Activated CD4-positive, alpha-beta T cell treated with anti-CD3 and anti-CD28 coated beads, Interleukin-2, amount 50 U/mL, for 4 hours (primary cell): ENCODE results near the gene OR51B6.
"Not testable (repeated sequence)": the region's sequence is repeated elsewhere in the genome, so short reads cannot be mapped to it uniquely, and the experiment has no call there.

Experiments used
- DNase-seq, 2 experiments: peaks; one replicate each; pipeline ENCODE4 v3.0.0-alpha.2; 2020

The OR51B6 gene, protein sequence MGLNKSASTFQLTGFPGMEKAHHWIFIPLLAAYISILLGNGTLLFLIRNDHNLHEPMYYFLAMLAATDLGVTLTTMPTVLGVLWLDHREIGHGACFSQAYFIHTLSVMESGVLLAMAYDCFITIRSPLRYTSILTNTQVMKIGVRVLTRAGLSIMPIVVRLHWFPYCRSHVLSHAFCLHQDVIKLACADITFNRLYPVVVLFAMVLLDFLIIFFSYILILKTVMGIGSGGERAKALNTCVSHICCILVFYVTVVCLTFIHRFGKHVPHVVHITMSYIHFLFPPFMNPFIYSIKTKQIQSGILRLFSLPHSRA

DNA sequence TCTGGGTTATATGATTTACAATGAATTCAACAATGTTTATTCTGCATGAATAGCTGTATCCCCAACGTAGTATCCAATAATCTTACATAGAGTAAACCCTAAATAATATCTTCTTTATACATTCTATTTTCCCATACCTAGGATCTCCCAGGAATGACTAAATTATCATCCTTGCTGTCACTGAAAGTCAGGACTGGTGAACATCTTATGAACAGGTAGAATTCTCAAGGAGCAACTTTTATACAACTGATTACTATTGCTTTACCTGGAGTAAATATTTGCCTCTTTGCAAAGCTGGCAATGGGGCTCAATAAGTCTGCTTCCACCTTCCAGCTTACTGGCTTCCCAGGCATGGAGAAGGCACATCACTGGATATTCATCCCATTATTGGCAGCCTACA is at the start of gene OR51B6:
Gene OR51B6, plus strand, starts transcription at position 301 of the 400 bp plus-strand sequence. Its CDS starts 0 bp downstream, at position 301.
- no peak for DNase-seq

DNA sequence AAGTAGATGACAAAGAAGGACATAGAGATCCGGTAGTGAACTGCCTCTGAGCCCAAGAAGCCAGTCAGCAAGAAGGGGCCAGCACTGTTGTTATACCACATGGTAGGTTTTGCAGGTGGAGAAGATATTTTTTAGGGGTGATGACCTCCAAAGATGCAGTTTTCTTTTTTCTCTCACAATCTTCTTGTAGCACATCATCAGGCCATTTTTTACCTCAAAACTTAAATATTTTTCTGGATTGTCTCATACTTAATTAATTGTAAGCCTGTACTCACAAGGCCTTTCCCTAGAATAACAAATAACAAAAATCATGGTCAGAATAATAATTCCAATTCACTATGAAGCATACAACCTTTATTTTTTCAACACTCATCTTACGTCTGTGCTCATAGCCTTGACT is 49.5 kb upstream of the OR51B6 start, which contains the start of gene OR51B4:
Gene OR51B4, minus strand, starts transcription at position 101 of the 400 bp plus-strand sequence. Its CDS starts 0 bp downstream, at position 101.
- no peak for DNase-seq

DNA sequence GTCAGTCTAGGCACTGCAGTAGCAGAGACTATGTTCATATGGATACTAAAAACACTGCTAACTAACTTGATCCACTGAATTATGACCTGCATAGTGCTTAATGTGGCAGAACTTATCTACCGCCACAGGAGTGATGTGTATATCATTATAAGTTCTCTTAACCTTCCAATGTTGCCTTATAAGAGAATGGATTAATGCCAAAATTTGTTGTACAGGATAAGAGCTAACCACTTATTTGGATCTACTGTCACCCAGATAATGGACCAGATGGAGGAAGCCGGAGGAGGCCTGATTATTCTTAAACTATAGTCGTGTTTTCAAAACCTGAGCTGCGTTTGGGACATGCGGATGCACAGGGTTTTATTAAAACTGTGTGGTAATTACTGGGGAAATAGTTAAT is 47.7 kb upstream of the OR51B6 start:
- no peak for DNase-seq

DNA sequence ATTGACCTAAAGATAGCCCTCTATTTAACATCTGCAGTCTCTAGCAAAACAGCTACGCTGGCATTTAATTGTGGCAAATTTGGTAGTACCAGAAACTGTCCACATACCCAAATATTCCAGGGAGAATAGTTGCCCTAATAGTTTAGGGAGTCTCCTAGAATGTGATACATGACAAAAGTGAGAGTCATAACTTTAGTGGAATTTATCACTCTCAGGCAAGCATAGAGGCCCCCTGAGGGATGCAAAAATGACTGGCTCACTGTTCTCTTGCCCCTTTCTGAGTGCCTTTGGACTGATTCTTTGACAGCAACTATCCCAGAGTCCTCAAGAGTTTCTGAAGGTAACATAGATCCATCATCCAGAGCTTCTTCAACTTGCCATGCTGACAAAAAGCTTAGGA is 47.3 kb upstream of the OR51B6 start:
- no peak for DNase-seq

DNA sequence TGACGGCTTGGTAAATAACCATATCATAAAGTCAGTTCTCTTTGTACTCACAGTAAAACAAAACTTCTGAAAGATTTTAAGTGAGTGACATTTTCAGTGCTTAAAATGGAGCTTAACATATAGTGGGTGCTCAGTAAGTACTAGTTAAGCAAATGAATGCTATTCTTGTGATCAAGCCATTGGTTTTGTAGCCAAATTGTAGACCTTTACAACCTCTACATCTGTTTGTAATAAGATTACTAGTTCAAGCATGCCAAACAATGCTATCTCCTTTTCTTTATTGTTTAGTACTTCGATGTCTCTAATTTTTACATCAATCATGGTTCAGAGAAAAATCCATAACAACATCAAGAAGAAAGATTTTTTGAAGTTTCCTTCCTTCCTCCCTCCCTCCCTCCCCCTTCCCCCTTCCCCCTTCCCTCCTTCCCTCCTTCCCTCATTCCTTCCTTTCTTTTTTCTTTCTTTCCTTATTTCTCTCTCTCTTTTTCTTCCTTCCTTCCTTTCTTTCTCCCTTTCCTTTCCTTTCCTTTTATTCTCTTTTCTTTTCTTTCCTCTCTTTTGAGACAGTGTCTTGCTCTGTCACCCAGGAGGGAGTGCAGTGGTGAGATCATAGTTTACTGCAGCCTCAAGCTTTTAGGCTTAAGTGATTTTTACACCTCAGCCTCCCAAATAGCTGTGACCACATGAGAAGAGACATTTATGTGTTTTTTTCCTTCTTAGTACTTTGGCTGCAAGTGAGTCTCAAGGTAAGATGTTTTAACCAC is 43.9 kb upstream of the OR51B6 start:
- no peak for DNase-seq

DNA sequence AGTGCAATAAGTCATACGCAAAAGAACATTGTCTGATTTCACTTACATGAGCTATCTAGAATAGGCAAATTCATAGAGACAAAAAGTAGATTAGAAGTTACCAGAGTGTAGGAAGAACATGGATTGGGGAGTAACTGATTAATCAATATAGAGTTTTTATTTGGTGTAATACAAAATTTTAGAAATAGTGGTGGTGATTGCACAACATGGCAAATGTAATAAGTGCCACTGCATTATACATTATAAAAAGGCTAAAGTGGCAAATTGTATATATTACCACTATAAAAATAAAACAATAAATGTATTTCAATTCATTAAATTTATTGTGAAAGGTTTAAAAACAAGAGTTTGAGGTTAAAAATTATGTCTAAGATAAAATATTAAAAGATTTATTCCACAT is 40.9 kb upstream of the OR51B6 start:
- no peak for DNase-seq

DNA sequence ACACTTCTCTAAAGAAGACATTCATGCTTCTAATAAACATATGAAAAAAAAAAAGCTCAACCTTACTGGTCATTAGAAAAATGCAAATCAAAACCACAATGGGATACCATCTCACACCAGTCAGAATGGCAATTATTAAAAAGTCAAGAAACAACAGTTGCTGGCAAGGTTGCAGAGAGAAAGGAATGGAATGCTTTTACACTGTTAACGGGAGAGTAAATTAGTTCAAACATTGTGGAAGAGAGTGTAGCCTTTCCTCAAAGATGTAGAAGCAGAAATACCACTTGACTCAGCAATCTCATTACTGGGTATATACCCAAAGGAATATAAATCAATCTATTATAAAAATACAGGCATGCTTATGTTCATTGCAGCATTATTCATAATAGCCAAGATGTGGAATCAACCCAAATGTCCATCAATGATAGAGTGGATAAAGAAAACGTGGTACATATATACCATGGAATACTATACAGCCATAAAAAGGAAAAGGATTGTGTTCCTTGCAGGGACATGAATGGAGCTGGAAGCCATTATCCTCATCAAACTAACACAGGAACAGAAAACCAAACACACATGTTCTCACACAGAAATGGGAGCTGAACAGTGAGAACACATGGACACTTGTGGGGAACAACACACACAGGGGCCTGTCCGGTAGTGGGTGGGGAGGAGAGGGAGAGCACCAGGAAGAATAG is 37.8 kb upstream of the OR51B6 start:
- not testable (repeated sequence) for DNase-seq

DNA sequence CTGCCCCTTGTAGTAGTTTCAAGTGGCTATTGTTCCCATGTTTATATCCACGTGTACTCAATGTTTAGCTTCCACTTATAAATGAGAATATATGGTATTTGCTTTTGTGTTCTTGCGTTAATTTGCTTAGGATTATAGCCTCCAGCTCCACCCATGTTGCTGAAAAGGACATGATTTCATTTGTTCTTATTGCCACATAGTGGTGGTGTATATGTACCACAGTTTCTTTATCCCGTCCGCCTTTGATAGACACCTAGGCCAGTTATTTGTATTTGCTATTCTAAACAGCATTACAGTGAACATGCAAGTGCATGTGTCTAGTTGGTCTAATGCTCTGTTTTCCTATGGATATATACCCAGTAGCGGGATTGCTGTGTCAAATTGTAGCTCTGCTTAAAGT is 34.0 kb upstream of the OR51B6 start:
- DNase-seq = no peak

DNA sequence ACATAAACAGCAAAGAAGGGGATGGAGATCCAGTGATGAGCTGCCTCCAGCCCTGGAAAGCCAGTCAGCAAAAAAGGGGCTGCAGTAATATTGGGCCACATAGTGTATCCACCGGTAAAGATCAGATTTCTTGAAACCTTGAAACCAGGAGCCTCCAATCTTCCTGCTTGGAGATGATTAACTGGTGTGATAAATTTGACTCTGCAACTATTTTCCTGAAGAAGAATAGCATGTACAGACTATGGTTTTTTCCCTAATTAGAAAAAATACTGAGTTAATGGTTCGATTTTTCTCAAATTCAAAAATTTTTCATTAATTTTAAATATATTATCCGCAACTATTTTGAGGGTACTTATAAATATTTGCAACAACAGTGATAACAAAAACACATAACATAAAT is 27.1 kb upstream of the OR51B6 start, which contains the start of gene OR51B2:
Gene OR51B2, minus strand, starts transcription at position 101 of the 400 bp plus-strand sequence. Its CDS starts 0 bp downstream, at position 101.
- no peak for DNase-seq

DNA sequence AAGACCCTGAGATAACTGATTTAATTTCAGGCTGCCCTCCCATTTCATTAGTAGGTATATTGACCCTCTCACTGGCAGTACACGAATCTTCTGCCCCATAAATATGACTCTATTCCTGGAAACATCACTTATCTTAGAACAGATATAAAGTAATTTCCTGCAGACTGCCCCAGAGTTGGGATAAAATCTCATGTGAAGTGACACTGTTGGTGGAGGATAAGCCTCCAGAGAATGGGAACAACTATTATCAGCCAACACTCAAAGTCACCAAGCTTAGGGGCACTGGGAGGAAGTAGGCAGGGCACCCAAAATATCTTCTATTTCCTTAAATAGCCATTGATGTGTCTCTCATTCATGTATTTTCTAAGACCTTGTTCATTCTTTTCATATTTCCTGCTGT is 16.1 kb upstream of the OR51B6 start:
- no peak for DNase-seq

DNA sequence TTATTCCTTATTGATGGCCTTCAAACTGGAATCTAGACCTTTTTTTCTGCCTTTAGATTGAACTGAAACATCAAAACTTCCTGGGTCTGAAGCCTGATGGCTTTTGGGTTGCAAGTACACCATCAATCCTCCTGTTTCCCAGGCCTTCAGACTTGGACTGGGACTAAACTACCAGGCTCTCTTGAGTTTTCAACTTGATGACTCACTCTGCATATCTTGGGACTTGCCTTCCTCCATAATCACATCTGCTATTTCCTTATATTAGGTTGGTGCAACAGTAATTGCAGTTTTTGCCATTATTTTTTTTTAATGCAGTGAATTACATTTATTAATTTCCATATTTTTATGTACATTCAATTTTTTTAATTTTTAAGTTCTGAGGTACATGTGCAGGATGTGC is 15.0 kb upstream of the OR51B6 start:
- no peak for DNase-seq

DNA sequence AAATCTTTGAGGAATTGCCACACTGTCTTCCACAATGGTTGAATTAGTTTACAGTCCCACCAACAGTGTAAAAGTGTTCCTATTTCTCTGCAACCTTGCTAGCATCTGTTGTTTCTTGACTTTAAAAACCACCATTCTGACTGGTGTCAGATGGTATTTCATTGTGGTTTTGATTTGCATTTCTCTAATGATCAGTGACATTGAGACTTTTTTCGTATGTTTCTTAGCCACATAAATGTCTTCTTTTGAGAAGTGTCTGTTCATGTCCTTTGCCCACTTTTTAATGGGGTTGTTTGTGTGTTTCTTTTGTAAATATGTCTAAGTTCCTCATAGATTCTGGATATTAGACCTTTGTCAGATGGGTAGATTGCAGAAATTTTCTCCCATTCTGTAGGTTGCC is 14.1 kb upstream of the OR51B6 start:
- DNase-seq = not testable (repeated sequence)

DNA sequence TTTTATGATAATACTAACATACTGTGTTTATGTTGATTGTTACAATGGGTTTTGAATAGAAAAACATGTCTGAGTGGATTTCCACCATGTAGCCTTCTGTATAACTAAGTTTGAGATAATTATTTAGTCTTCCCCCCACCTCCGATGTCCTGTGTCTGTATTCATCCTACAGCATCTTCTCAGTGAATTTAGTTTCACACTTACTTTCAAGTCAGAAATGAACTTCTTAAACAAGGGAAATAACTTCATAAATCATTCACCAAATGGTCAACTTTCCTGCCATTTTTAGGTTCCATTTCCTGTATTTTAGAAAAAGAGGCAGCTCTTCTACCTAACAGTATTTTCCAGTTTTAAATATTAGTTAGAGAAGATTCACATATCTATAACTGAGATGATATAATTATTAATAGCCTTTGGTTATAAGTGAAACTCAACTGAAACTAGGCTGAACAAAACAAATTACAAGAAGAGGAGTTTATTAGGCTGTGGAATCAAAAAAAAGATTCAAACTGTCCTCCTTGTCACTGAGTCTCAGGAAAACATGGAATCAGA is 11.5 kb upstream of the OR51B6 start:
- no peak for DNase-seq

DNA sequence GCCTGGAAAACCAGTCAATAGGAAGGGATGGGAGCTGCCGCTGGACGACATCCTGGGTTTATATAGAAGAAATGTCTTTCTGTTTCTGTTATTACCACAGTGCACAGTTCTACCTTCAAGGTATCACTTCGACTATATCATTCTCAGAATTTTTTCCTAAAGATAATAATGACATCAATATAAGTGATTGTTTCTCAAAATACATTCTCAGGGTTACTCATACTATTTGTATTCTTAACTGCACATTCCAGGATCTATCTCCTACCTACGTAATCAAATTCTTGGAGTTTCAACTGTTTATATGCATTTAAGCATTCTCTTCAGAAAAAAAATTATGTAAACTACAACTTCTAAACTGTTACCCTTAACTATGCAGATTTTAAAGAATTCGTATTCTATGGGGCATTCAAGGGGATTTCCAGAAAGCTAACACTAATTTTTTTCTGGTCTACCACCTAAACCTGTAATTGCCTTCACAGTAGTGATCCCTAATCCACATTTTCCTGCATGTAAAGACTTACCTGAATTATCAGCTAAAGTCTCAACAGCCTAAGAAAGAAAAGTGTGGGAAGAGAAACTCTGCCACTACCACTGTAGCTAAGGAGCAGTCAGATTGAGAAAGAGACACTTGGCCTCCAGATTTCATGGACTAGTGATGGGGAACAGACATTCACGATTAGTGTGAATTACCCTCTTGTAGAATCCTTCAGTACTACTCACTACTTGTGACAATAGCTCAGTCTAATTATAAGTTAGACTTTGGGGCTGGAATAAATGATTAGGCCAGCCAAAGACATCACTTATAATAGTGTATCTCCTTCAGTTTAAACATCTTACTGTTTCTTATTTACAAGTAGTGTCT is 7.6 kb upstream of the OR51B6 start, which contains the start of gene OR51B5:
Gene OR51B5, minus strand, starts transcription at position 51 of the 862 bp plus-strand sequence. Its CDS starts 0 bp downstream, at position 51.
- no peak for DNase-seq

DNA sequence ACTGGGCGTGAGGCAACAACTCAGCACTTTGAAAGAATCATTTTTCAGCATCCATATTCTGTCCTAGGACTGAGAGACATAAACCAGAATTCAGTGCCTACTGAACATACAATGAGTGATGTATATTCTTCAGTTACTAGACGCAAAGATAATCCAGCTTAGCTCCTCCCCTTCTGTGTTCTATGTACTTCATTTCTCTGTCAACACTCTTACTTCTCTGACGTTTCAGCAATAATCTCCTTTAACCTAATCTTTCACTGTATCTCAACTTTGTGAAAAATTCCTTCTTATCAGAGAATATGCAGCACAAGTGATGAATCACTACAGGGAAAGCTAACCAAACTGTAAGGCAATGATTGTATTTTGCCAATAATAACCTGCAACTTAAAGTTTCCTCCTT is 5.5 kb upstream of the OR51B6 start:
- DNase-seq = no peak

DNA sequence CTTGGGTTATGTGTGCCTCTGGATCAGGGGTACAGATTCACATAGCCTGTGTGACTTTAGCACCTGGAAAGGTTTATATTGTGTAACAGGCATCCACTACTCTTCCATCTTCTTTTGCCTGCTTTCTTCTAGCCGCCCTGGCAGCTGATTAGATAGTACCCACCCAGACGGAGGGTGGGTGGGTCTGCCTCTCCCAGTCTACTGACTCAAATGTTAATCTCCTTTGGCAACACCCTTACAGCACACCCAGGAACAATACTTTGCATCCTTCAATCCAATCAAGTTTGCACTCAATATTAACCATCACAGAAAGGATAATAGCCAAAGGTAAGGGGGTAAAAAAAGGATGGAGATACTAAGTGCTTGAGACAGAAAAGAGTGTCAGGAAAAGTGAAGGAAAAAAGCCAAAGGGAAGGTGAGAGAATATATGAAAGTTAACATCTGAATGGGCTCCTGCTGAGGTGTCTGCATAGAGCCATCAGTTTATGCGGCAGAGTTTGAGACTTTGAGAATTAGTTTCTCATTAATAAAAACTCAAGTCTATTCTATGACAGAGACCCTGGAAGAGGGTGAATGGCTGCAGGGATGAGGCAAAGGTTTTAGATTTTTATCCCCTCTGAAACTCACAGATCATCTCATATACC is 2.6 kb upstream of the OR51B6 start:
- DNase-seq = no peak

DNA sequence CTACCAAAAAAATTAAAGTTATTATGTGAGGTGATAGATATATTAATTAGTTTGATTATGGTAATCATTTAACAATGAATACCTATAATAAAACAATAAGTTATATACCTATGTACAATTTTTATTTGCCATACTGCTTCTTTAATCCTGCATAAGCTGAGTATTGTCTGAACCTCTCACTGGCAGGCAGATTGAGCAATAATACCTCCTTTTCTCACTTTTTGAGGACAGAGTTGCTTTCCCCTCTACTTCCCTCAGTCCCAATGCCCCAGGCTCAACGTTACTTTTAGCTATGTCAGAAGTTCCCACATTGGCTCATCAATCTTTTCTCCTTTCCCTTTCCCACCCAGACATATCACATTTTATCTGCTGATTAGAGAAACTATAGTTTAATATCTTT is 1.8 kb upstream of the OR51B6 start:
- no peak for DNase-seq

DNA sequence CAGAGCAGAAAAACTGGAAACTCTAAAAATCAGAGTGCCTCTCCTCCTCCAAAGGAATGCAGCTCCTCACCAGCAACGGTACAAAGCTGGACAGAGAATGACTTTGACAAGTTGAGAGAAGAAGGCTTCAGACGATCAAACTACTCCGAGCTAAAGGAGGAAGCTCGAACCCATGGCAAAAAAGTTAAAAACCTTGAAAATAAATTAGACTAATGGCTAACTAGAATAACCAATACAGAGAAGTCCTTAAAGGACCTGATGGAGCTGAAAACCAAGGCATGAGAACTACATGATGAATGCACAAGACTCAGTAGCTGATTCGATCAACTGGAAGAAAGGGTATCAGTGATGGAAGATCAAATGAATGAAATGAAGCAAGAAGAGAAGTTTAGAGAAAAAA is 4.7 kb downstream of the OR51B6 start:
- not testable (repeated sequence) for DNase-seq

DNA sequence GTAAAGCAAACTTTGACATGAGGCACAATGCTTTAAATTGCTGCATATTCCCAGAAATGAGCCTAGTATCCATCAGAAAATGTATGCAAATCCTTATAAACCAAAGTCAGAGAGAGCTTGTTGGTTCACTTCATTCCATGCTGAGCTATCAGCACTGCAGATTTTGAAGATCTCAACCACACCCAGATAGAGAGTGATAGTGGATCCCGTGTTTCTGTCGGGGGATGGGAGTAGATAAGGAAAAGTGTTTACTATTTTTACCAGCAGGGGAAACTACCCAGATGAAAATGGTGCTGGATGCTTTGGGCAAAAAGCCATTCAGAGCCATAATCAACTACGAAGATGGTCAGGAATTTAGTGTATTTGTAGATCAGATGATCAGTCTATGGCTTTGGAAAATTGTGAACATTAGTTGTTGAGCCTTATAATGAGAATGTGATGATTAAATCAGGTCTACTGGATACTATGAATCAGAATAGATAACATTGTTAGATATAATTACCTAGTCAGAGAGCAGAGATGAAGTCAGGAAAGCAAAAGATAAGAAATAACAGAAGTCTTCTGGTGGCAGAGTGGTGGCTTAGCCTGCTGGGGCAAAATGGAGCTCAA is 10.8 kb downstream of the OR51B6 start:
- no peak for DNase-seq

DNA sequence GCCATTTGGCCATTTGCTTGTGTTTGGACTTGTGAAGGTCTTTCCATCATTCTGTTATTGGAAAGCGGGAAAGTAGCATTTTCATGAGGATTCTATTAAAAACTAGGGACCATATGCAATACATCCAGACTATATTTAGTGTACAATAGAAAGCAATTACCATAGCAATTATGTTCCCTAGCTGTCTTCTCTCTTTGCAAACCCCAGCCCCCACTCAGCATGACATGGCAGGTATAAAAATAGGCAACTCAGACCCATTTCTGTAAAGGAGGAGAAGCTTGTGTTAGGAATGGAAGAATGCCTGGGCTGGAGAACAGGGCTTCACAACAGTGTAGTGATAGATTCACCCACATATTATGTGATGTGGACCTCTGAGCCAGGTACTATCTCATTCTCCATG is 12.4 kb downstream of the OR51B6 start:
- no peak for DNase-seq

DNA sequence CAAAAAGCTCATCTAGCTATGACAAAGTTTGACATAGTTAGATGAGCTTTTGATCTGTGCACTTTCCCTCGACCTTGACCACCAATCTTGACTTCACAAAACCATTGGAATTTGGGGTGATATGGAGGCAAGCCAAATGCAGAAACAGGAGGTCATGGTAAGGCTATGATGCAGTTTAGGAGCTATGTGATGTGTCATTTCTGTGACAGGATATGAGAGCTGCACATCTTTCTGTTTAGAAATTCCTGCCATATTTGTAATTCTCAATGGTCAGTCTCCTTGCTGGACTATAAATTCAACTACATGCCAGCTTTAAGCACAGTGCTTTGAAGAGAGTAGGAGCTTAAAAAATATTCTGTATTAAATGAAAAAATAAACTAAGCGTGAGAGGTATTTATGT is 12.9 kb downstream of the OR51B6 start:
- no peak for DNase-seq
